ENCODE results near the gene CD72. TPM values are rescaled to one million over a fixed set of nuclear protein-coding genes. Genes with fewer than 3 reads are reported as not detected.

CD72 gene
- polyA plus RNA-seq, 2 donors, result 0.26 to 0.29 TPM

DNA sequence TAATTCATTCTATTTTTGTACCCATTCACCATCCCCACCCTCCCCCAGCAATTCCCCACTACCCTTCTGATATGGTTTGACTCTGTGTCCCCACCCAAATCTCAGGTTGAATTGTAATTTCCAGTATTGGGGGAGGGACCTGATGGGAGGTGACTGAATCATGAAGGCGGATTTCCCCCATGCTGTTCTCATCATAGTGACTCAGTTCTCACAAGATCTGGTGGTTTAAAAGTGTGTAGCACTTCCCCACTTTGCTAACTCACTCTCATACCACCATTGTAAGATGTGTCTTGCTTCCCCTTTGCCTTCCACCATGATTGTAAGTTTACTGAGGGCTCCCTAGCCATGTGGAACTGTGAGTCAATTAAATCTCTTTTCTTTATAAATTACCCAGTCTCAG, 39.1 kb downstream of the CD72 start:
- peaks cover 3 to 4% of the 10 kb centered on the region in 2 donors for H3K9me3 ChIP-seq (ENCODE audit: control insufficient read depth in 2 of 2, insufficient read depth in 1 of 2, low read depth in 1 of 2, low read length in 1 of 2)
- no peaks in the 10 kb centered on the region for H3K27me3 ChIP-seq (ENCODE audit: control insufficient read depth in 1 of 2, insufficient read depth in 2 of 2, low read length in 2 of 2)
- no peak overlapping the region for H3K27ac ChIP-seq (ENCODE audit: low read depth in 2 of 2, low read length in 1 of 2)
- H3K4me1 ChIP-seq (ENCODE audit: control insufficient read depth in 2 of 2, insufficient read depth in 2 of 2, low read length in 1 of 2), result no peaks in the 10 kb centered on the region
- whole genome bisulfite sequencing, 2 donors, result 86 to 91% methylated on average over 1 of the region's 1 CpG
- no peak overlapping the region for H3K4me3 ChIP-seq (ENCODE audit: low read depth in 1 of 2, low read length in 2 of 2)
- H3K36me3 ChIP-seq (ENCODE audit: control insufficient read depth in 2 of 2, insufficient read depth in 2 of 2, low read length in 1 of 2), result no peaks in the 10 kb centered on the region

DNA sequence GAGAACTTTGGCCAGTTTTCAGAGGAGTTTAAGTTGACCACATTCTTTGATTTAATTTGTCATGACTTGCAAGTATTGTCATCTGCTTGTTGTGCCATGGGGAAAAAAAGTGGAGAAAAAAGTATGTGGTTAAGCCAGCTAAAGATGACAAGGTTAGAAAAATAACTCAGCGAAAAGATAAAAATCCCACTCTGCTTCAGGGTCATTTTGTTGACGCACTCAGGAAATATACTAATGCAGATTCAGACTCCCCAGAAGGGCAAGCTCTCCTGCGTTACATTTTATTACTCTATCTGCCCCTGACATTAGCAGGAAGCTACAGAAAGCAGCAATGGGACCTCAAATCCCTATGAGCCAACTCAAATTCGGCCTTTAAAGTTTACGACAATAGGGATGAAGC, 40.7 kb downstream of the CD72 start:
- H3K4me1 ChIP-seq (ENCODE audit: control insufficient read depth in 2 of 2, insufficient read depth in 2 of 2, low read length in 1 of 2), result no peaks in the 10 kb centered on the region
- H3K27me3 ChIP-seq (ENCODE audit: control insufficient read depth in 1 of 2, insufficient read depth in 2 of 2, low read length in 2 of 2), result no peaks in the 10 kb centered on the region
- H3K36me3 ChIP-seq (ENCODE audit: control insufficient read depth in 2 of 2, insufficient read depth in 2 of 2, low read length in 1 of 2), result no peaks in the 10 kb centered on the region
- H3K9me3 ChIP-seq (ENCODE audit: control insufficient read depth in 2 of 2, insufficient read depth in 1 of 2, low read depth in 1 of 2, low read length in 1 of 2), result peaks cover 3 to 4% of the 10 kb centered on the region in 2 donors
- no peak overlapping the region for H3K4me3 ChIP-seq (ENCODE audit: low read depth in 1 of 2, low read length in 2 of 2)
- WGBS, 2 donors, result 85 to 88% methylated on average over 5 of the region's 5 CpGs
- no peak overlapping the region for H3K27ac ChIP-seq (ENCODE audit: low read depth in 2 of 2, low read length in 1 of 2)

DNA sequence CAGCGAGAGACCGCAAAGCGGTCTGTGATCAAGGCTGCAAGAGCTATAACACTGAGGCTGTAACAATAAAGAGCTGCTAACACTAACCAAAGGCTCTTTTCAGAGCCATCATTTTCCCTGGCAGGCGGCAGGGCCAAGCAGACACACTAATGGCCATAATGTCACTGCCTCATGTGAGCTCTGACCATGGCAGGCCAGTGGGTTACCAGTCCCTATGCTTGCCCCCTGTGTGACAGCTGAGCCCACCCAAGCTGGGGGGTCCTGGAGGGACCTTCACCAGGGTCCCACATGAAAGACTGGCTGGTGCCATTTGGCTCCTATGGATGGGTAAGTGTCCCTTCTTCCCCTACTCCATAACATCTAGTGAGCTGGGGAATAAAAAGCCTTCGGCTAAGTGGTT, 42.7 kb downstream of the CD72 start:
- H3K27me3 ChIP-seq (ENCODE audit: control insufficient read depth in 1 of 2, insufficient read depth in 2 of 2, low read length in 2 of 2), result no peaks in the 10 kb centered on the region
- H3K9me3 ChIP-seq (ENCODE audit: control insufficient read depth in 2 of 2, insufficient read depth in 1 of 2, low read depth in 1 of 2, low read length in 1 of 2), result peaks cover 3 to 4% of the 10 kb centered on the region in 2 donors
- H3K27ac ChIP-seq (ENCODE audit: low read depth in 2 of 2, low read length in 1 of 2), result no peak overlapping the region
- no peak overlapping the region for H3K4me3 ChIP-seq (ENCODE audit: low read depth in 1 of 2, low read length in 2 of 2)
- H3K36me3 ChIP-seq (ENCODE audit: control insufficient read depth in 2 of 2, insufficient read depth in 2 of 2, low read length in 1 of 2), result no peaks in the 10 kb centered on the region
- WGBS, 2 donors, result 96 to 98% methylated on average over 5 of the region's 5 CpGs
- H3K4me1 ChIP-seq (ENCODE audit: control insufficient read depth in 2 of 2, insufficient read depth in 2 of 2, low read length in 1 of 2), result no peaks in the 10 kb centered on the region

DNA sequence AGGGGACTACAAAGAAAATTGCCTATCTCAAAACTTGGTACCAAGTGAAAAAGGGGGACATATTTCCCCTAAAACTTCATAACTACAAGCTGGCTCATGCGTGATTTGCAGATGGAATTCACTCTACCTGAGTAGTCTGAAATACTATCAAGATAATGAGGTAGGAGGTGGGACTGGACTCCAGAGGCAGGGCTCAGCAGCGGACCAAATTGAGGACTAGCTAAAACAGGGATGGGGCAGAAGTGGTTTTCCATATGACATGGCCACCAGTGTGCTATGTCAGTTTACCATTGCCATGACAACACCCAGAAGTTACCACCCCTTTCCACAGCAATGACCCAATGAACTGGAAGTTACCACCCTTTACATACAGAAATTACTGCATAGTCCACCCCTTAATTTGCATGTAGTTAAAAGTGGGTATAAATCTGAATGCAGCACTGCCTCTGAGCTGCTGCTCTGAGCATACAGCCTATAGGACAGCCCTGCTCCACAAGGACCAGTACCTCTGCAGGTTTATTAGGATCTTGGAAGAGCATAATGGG, 43.6 kb downstream of the CD72 start:
- 88 to 95% methylated on average over 2 of the region's 2 CpGs for WGBS, 2 donors
- Histone ChIP-seq H3K9me3 (ENCODE audit: control insufficient read depth in 2 of 2, insufficient read depth in 1 of 2, low read depth in 1 of 2, low read length in 1 of 2) (no peaks in the 10 kb centered on the region), H3K27me3 (ENCODE audit: control insufficient read depth in 1 of 2, insufficient read depth in 2 of 2, low read length in 2 of 2) (no peaks in the 10 kb centered on the region)

DNA sequence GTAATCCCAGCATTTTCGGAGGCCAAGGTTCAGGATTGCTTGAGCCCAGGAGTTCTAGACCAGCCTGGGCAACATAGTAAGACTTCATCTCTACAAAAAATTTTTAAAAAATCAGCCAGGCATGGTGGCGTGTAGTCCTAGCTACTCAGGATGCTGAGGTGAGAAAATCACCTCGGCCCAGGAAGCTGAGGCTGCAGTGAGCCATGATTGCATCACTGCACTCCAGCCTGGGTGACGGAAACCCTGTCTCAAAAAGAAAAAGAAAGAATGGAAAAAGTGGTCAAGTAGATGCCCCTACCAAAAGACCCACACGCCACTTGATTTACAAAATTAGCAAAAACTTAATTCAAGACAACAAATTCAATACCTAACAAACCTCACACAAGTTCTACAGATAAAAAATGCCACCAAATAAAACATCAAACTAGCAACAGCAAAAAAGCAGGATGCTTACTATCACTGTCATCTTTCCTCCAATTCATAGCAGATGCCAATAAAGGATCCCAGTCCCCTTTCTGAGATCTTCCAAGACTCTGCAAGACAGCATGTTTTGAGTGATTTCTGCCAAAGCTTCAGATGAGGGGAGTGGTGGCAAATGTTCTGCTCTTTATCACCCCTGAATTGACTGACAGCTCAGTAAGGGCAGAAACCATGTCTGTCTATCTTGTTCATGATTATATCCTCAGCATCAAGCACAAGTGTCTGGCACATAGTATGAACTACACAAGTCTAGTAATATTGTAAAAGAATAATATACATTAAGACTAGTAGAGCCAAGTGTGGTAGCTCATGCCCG, 47.3 kb downstream of the CD72 start:
- Histone ChIP-seq H3K27ac (ENCODE audit: low read depth in 2 of 2, low read length in 1 of 2) (no peak overlapping the region), H3K9me3 (ENCODE audit: control insufficient read depth in 2 of 2, insufficient read depth in 1 of 2, low read depth in 1 of 2, low read length in 1 of 2) (no peaks in the 10 kb centered on the region), H3K27me3 (ENCODE audit: control insufficient read depth in 1 of 2, insufficient read depth in 2 of 2, low read length in 2 of 2) (no peaks in the 10 kb centered on the region), H3K4me1 (ENCODE audit: control insufficient read depth in 2 of 2, insufficient read depth in 2 of 2, low read length in 1 of 2) (no peaks in the 10 kb centered on the region), H3K36me3 (ENCODE audit: control insufficient read depth in 2 of 2, insufficient read depth in 2 of 2, low read length in 1 of 2) (no peaks in the 10 kb centered on the region), H3K4me3 (ENCODE audit: low read depth in 1 of 2, low read length in 2 of 2) (no peak overlapping the region)
- WGBS, 2 donors, result 78 to 79% methylated on average over 6 of the region's 6 CpGs

More for the DNA sequence above, 43.6 kb downstream of the CD72 start:
- Histone ChIP-seq H3K4me3 (ENCODE audit: low read depth in 1 of 2, low read length in 2 of 2) (no peak overlapping the region), H3K27ac (ENCODE audit: low read depth in 2 of 2, low read length in 1 of 2) (no peak overlapping the region), H3K36me3 (ENCODE audit: control insufficient read depth in 2 of 2, insufficient read depth in 2 of 2, low read length in 1 of 2) (no peaks in the 10 kb centered on the region), H3K4me1 (ENCODE audit: control insufficient read depth in 2 of 2, insufficient read depth in 2 of 2, low read length in 1 of 2) (no peaks in the 10 kb centered on the region)

DNA sequence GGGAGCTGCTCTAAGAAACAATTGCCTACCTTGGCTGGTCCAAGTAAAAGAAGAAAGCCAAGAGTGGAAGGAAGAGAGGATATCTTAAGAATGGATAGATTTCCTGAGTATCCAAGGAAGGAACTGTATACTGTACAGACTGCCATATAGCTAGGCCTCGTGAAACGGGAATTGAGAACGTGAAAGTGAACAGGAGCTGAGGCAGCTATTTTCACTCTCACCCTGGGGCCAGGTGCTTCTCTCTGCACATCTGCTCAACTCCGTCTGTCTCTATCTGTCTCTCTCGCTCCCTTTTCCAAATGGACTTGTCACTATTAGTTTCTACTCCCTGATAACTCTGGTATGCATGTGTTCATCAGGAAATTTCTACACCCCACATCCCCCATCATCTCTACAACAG, 49.0 kb downstream of the CD72 start:
- WGBS, 2 donors, result 73 to 81% methylated on average over 5 of the region's 5 CpGs
- no peaks in the 10 kb centered on the region for H3K4me1 ChIP-seq (ENCODE audit: control insufficient read depth in 2 of 2, insufficient read depth in 2 of 2, low read length in 1 of 2)

DNA sequence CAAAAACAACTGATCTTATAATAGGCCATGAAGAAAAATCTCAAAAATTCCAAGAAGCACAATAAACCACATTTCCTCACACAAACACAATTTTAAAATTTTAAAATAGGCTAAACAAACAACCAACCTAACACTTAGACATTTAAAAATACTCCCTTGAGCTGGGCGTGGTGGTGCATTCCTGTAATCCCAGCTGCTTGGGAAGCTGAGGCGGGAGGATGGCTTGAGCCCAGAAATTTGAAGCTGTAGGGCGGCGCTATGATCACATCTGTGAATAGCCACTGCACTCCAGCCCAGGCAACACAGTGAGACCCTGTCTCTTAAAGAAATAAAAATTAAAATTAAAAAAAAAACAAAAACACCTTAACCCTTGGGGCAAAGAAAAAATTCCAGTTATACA, 50.0 kb downstream of the CD72 start:
- 74 to 81% methylated on average over 4 of the region's 4 CpGs for WGBS, 2 donors
- Histone ChIP-seq H3K27me3 (ENCODE audit: control insufficient read depth in 1 of 2, insufficient read depth in 2 of 2, low read length in 2 of 2) (no peaks in the 10 kb centered on the region), H3K4me1 (ENCODE audit: control insufficient read depth in 2 of 2, insufficient read depth in 2 of 2, low read length in 1 of 2) (peaks cover 0 to 7% of the 10 kb centered on the region in 2 donors), H3K9me3 (ENCODE audit: control insufficient read depth in 2 of 2, insufficient read depth in 1 of 2, low read depth in 1 of 2, low read length in 1 of 2) (no peaks in the 10 kb centered on the region), H3K27ac (ENCODE audit: low read depth in 2 of 2, low read length in 1 of 2) (no peak overlapping the region), H3K4me3 (ENCODE audit: low read depth in 1 of 2, low read length in 2 of 2) (no peak overlapping the region), H3K36me3 (ENCODE audit: control insufficient read depth in 2 of 2, insufficient read depth in 2 of 2, low read length in 1 of 2) (no peaks in the 10 kb centered on the region)

More for the DNA sequence above, 49.0 kb downstream of the CD72 start:
- Histone ChIP-seq H3K36me3 (ENCODE audit: control insufficient read depth in 2 of 2, insufficient read depth in 2 of 2, low read length in 1 of 2) (no peaks in the 10 kb centered on the region), H3K27ac (ENCODE audit: low read depth in 2 of 2, low read length in 1 of 2) (no peak overlapping the region), H3K27me3 (ENCODE audit: control insufficient read depth in 1 of 2, insufficient read depth in 2 of 2, low read length in 2 of 2) (no peaks in the 10 kb centered on the region), H3K4me3 (ENCODE audit: low read depth in 1 of 2, low read length in 2 of 2) (no peak overlapping the region), H3K9me3 (ENCODE audit: control insufficient read depth in 2 of 2, insufficient read depth in 1 of 2, low read depth in 1 of 2, low read length in 1 of 2) (no peaks in the 10 kb centered on the region)

DNA sequence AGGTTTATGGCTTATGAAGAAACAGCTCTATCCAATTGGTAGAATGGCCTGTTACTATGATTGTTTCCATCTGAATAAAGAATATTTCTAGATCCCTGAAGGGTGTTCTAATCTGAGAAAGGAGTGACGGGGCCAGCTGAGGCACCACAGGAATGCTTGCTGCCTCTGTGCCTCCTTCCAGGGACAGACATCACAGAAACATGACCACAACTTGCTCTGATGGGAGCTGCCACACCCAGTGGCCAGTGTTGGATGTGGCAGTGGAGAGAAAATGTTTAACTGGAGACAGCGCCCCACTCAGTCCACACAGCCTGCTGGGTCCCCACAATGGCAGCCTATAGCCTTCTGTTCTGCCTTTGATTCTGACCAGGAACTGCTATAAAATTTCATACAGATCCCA, 51.8 kb downstream of the CD72 start:
- H3K27ac ChIP-seq (ENCODE audit: low read depth in 2 of 2, low read length in 1 of 2), result no peak overlapping the region
- H3K27me3 ChIP-seq (ENCODE audit: control insufficient read depth in 1 of 2, insufficient read depth in 2 of 2, low read length in 2 of 2), result no peaks in the 10 kb centered on the region
- H3K4me1 ChIP-seq (ENCODE audit: control insufficient read depth in 2 of 2, insufficient read depth in 2 of 2, low read length in 1 of 2), result peaks cover 0 to 17% of the 10 kb centered on the region in 2 donors
- H3K36me3 ChIP-seq (ENCODE audit: control insufficient read depth in 2 of 2, insufficient read depth in 2 of 2, low read length in 1 of 2), result no peaks in the 10 kb centered on the region
- WGBS, 2 donors, result 89 to 92% methylated on average over 2 of the region's 2 CpGs
- no peak overlapping the region for H3K4me3 ChIP-seq (ENCODE audit: low read depth in 1 of 2, low read length in 2 of 2)
- H3K9me3 ChIP-seq (ENCODE audit: control insufficient read depth in 2 of 2, insufficient read depth in 1 of 2, low read depth in 1 of 2, low read length in 1 of 2), result no peaks in the 10 kb centered on the region

DNA sequence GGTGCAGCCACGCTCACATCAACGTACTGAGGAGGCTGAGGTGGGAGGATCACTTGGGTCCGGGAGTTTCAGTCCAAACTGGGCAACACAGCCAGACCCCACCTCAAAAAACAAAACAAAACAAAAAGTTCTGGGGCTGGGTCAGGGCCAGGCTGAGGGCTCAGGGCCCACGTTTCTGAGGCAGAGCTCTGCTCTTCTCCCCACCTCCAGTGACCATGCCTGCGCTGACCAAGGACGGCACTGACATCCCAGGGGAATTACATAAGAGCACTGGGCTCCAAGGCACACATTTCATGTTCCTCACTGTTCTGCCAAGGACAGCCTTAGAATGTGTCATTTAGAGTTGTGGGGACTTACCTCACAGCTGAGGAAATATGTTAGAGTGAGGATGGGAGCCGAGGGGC, 53.6 kb downstream of the CD72 start:
- H3K4me1 ChIP-seq (ENCODE audit: control insufficient read depth in 2 of 2, insufficient read depth in 2 of 2, low read length in 1 of 2), result peaks cover 0 to 17% of the 10 kb centered on the region in 2 donors
- peak overlapping the region in 1 of 2 donors; percentile 51 for H3K27ac ChIP-seq (ENCODE audit: low read depth in 2 of 2, low read length in 1 of 2)
- peaks cover 0 to 3% of the 10 kb centered on the region in 2 donors for H3K36me3 ChIP-seq (ENCODE audit: control insufficient read depth in 2 of 2, insufficient read depth in 2 of 2, low read length in 1 of 2)
- no peak overlapping the region for H3K4me3 ChIP-seq (ENCODE audit: low read depth in 1 of 2, low read length in 2 of 2)
- no peaks in the 10 kb centered on the region for H3K27me3 ChIP-seq (ENCODE audit: control insufficient read depth in 1 of 2, insufficient read depth in 2 of 2, low read length in 2 of 2)
- H3K9me3 ChIP-seq (ENCODE audit: control insufficient read depth in 2 of 2, insufficient read depth in 1 of 2, low read depth in 1 of 2, low read length in 1 of 2), result peaks cover 0 to 3% of the 10 kb centered on the region in 2 donors
- 74 to 77% methylated on average over 7 of the region's 7 CpGs for WGBS, 2 donors

DNA sequence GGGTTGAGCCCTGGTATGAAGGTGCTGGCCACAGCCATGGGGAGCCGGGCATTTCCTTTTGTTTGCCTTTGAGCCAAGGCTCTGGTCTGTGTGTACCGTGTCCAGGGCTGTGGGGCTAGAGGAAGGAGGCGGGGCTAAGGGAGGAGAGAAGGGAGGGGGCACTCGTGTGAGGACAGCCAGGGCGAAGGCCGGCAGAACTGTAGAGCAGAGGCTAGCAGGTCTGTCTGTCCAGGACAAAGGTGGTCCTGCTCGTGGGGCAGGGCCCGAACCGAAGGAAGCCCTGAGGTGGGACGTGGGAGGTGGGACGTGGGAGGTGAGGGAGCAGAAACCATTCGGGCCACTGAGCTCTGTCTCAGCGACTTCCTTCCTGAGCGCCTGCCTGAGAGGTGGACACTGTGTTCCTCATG, 54.4 kb downstream of the CD72 start:
- 50% methylated on average over 14 of the region's 14 CpGs for WGBS, 2 donors
- H3K27ac ChIP-seq (ENCODE audit: low read depth in 2 of 2, low read length in 1 of 2), result peak overlapping the region; percentile 52 to 78

More for the DNA sequence above, 54.4 kb downstream of the CD72 start:
- no peaks in the 10 kb centered on the region for H3K27me3 ChIP-seq (ENCODE audit: control insufficient read depth in 1 of 2, insufficient read depth in 2 of 2, low read length in 2 of 2)
- H3K4me1 ChIP-seq (ENCODE audit: control insufficient read depth in 2 of 2, insufficient read depth in 2 of 2, low read length in 1 of 2), result peaks cover 0 to 17% of the 10 kb centered on the region in 2 donors
- no peak overlapping the region for H3K4me3 ChIP-seq (ENCODE audit: low read depth in 1 of 2, low read length in 2 of 2)
- peaks cover 0 to 3% of the 10 kb centered on the region in 2 donors for H3K9me3 ChIP-seq (ENCODE audit: control insufficient read depth in 2 of 2, insufficient read depth in 1 of 2, low read depth in 1 of 2, low read length in 1 of 2)
- H3K36me3 ChIP-seq (ENCODE audit: control insufficient read depth in 2 of 2, insufficient read depth in 2 of 2, low read length in 1 of 2), result peaks cover 0 to 7% of the 10 kb centered on the region in 2 donors

All from esophagus (tissue), 2 donors.